Osteoblast (primary cell): ENCODE data around the gene AKAP7. TPM values are rescaled to one million over a fixed set of nuclear protein-coding genes. Genes with fewer than 3 reads are reported as not detected.

Experiments used
- DNase-seq: peaks from one replicate; pipeline ENCODE4 v3.0.0; 2011; ENCODE audit warnings: low spot score, mixed read lengths; ENCODE audit not compliant: insufficient read length; ENCODE audit errors: missing footprints
- H2AFZ ChIP-seq: 2 replicates; pipeline ENCODE4 v1.6.0; 2011; ENCODE audit warnings: mild to moderate bottlenecking, low read length
- H3K27ac ChIP-seq: 2 replicates; pipeline ENCODE4 v1.5.1; 2011; ENCODE audit warnings: mild to moderate bottlenecking, low read depth, low read length, moderate library complexity
- H3K27me3 ChIP-seq: 2 replicates; pipeline ENCODE4 v1.6.0; 2012; ENCODE audit warnings: mild to moderate bottlenecking, control low read depth, inconsistent platforms, low read length, moderate library complexity; ENCODE audit not compliant: insufficient read depth
- H3K36me3 ChIP-seq: 2 replicates; pipeline ENCODE4 v1.5.1; 2011; ENCODE audit warnings: mild to moderate bottlenecking, low read length, control low read depth, moderate library complexity; ENCODE audit not compliant: insufficient read depth
- H3K4me1 ChIP-seq: 2 replicates; pipeline ENCODE4 v1.5.1; 2011; ENCODE audit warnings: mild to moderate bottlenecking, low read length, control low read depth, moderate library complexity; ENCODE audit not compliant: insufficient read depth
- H3K4me2 ChIP-seq: 2 replicates; pipeline ENCODE4 v1.6.0; 2011; ENCODE audit warnings: mild to moderate bottlenecking, low read length; ENCODE audit not compliant: insufficient read depth
- H3K4me3 ChIP-seq: fragments of 200-600 bp; sonication (generic); 3 replicates; pipeline ENCODE4 v1.5.1; 2012; ENCODE audit warnings: mild to moderate bottlenecking, low read length, inconsistent platforms; ENCODE audit not compliant: insufficient read depth
- H3K79me2 ChIP-seq: 2 replicates; pipeline ENCODE4 v1.6.0; 2012; ENCODE audit warnings: mild to moderate bottlenecking, low read length, control low read depth, inconsistent platforms; ENCODE audit not compliant: insufficient read depth
- H3K9me3 ChIP-seq: 2 replicates; pipeline ENCODE4 v1.5.1; 2011; ENCODE audit warnings: low read depth, low read length, control low read depth
- H4K20me1 ChIP-seq: 2 replicates; pipeline ENCODE4 v1.6.0; 2012; ENCODE audit warnings: mild to moderate bottlenecking, low read length, control low read depth; ENCODE audit not compliant: insufficient read depth
- total RNA-seq: library from RNA; depleted of rRNA; stranded (reverse); fragments of >200 nt; gene quantifications from 2 replicates; pipeline ENCODE4 v1.2.3, GENCODE V29; 2012
- TF ChIP-seq, protein P1 (sequence below): IDR thresholded peaks from 2 replicates; pipeline ENCODE4 v1.5.1; 2011; ENCODE audit warnings: mild to moderate bottlenecking, low read depth, low read length, moderate library complexity; ENCODE audit errors: extremely low read depth

AKAP7 gene
- total RNA-seq, 1 donor: 4.0 TPM

DNA sequence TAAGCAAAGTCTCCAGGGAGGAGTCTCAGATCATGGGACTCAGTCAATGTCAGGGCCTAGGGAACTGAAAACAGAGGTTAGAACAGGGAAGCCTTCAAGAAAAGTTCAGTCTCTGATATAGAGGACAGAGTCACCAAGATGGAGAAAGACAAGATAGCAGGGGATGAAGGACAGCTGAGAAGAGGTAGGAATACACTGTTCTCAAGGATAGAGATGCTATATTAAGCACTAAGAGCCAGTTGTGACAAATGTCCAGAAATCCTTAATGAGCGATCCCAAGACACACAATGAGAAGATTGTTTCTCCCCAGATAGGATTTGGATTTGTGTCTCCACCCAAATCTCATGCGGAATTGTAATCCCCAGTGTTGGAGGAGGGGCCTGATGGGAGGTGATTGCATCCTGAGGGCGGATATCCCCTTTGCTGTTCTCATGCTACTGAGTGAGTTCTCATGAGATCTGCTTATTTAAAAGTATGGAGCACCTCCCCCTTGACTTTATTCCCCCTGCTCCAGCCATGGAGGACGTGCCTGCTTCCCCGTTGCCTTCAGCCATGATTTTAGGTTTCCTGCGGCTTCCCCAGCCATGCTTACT, 168.2 kb downstream of the AKAP7 start:
- TF ChIP-seq, protein P1, sequence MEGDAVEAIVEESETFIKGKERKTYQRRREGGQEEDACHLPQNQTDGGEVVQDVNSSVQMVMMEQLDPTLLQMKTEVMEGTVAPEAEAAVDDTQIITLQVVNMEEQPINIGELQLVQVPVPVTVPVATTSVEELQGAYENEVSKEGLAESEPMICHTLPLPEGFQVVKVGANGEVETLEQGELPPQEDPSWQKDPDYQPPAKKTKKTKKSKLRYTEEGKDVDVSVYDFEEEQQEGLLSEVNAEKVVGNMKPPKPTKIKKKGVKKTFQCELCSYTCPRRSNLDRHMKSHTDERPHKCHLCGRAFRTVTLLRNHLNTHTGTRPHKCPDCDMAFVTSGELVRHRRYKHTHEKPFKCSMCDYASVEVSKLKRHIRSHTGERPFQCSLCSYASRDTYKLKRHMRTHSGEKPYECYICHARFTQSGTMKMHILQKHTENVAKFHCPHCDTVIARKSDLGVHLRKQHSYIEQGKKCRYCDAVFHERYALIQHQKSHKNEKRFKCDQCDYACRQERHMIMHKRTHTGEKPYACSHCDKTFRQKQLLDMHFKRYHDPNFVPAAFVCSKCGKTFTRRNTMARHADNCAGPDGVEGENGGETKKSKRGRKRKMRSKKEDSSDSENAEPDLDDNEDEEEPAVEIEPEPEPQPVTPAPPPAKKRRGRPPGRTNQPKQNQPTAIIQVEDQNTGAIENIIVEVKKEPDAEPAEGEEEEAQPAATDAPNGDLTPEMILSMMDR: no peak
- Histone ChIP-seq H2AFZ (no peak overlapping the region), H3K79me2 (no peaks in the 10 kb centered on the region), H3K4me1 (no peaks in the 10 kb centered on the region), H4K20me1 (no peaks in the 10 kb centered on the region), H3K4me2 (no peak overlapping the region), H3K27me3 (peaks cover 15% of the 10 kb centered on the region), H3K4me3 (no peak overlapping the region), H3K27ac (no peak overlapping the region), H3K36me3 (no peaks in the 10 kb centered on the region), H3K9me3 (no peaks in the 10 kb centered on the region)
- no peak for DNase-seq

- no peak overlapping the region for H3K4me2 ChIP-seq
- H3K9me3 ChIP-seq: no peaks in the 10 kb centered on the region
- TF ChIP-seq, protein P1: no peak
- no peak for DNase-seq
- no peak overlapping the region for H2AFZ ChIP-seq
- peaks cover 15% of the 10 kb centered on the region for H3K27me3 ChIP-seq
- no peak overlapping the region for H3K27ac ChIP-seq
- no peaks in the 10 kb centered on the region for H4K20me1 ChIP-seq
- no peaks in the 10 kb centered on the region for H3K36me3 ChIP-seq
- no peaks in the 10 kb centered on the region for H3K79me2 ChIP-seq
- no peaks in the 10 kb centered on the region for H3K4me1 ChIP-seq
- no peak overlapping the region for H3K4me3 ChIP-seq
Measured at GRCh38 chr6:131305037-131305850, 170.0 kb downstream of the AKAP7 start.

DNA sequence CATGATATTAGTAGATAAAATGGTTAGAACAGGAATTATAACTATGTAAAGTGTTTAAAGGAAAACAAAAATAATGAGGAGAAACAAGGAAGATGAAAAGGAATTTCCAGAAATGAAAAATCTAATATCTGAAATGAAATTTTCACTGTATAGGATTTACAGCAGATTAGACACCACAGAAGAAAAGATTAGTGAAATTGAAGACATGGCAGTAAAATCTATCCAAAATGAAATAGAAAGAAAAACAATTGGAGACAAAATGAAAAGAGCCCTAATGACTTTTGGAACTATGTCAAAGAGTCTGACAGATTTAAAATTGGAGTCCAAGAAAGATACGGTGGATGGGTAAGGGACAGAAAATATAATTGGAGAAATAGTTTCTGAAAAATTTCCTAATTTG, 174.2 kb downstream of the AKAP7 start:
- H3K79me2 ChIP-seq: no peaks in the 10 kb centered on the region
- no peaks in the 10 kb centered on the region for H3K4me1 ChIP-seq
- H3K9me3 ChIP-seq: no peaks in the 10 kb centered on the region
- no peaks in the 10 kb centered on the region for H3K36me3 ChIP-seq
- TF ChIP-seq, protein P1: no peak
- H3K27me3 ChIP-seq: peaks cover 8% of the 10 kb centered on the region
- H4K20me1 ChIP-seq: no peaks in the 10 kb centered on the region
- no peak overlapping the region for H3K4me3 ChIP-seq
- no peak for DNase-seq
- no peak overlapping the region for H3K27ac ChIP-seq
- no peak overlapping the region for H3K4me2 ChIP-seq
- no peak overlapping the region for H2AFZ ChIP-seq

DNA sequence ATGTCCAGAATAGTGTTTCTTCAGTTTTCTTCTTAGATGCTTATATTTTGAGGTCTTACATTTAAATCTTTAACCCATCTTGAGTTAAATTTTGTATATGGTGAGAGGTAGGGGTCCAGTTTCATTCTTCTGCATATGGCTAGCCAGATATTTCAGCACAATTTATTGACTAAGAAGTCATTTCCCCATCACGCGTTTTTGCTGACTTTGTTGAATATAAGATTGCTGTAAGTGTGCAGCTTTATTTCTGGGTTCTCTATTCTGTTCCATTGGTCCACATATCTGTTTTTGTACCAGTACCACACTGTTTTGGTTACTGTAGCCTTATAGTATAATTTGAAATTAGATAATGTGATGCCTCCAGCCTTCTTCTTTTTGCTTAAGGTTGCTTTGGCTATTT, 179.6 kb downstream of the AKAP7 start:
- no peaks in the 10 kb centered on the region for H3K36me3 ChIP-seq
- no peak overlapping the region for H3K4me3 ChIP-seq
- H3K27me3 ChIP-seq: peaks cover 3% of the 10 kb centered on the region
- no peaks in the 10 kb centered on the region for H3K9me3 ChIP-seq
- H4K20me1 ChIP-seq: no peaks in the 10 kb centered on the region
- TF ChIP-seq, protein P1: no peak
- H3K4me1 ChIP-seq: no peaks in the 10 kb centered on the region
- no peak for DNase-seq
- no peak overlapping the region for H3K4me2 ChIP-seq
- H3K27ac ChIP-seq: no peak overlapping the region
- no peak overlapping the region for H2AFZ ChIP-seq
- H3K79me2 ChIP-seq: no peaks in the 10 kb centered on the region
